Measurements from ENCODE around the gene LIN37.

LIN37 gene

GRCh38 chr19:35715981-35716800 is 32.2 kb upstream of the LIN37 start:
- TF ChIP-seq OSR1 (CRISPR knock-in tag; IDR thresholded peaks at IDR 0.05) (no peak), ESRRG (CRISPR knock-in tag; IDR thresholded peaks at IDR 0.05) (no peak), TOX (CRISPR knock-in tag; IDR thresholded peaks at IDR 0.05; ENCODE audit: borderline replicate concordance) (no peak), PATZ1 (CRISPR knock-in tag; IDR thresholded peaks at IDR 0.05; ENCODE audit: borderline replicate concordance) (no peak), TCF4 (CRISPR knock-in tag; IDR thresholded peaks at IDR 0.05; ENCODE audit: borderline replicate concordance) (no peak), ZNF8 (CRISPR knock-in tag; IDR thresholded peaks at IDR 0.05) (no peak), ZFP3 (CRISPR knock-in tag; IDR thresholded peaks at IDR 0.05) (no peak), SNAI2 (CRISPR knock-in tag; IDR thresholded peaks at IDR 0.05) (no peak), GLIS3 (CRISPR knock-in tag; IDR thresholded peaks at IDR 0.05) (no peak), TSHZ2 (CRISPR knock-in tag; IDR thresholded peaks at IDR 0.05) (no peak), ZFP30 (CRISPR knock-in tag; IDR thresholded peaks at IDR 0.05) (no peak), ISL1 (CRISPR knock-in tag; IDR thresholded peaks at IDR 0.05) (no peak), PPARA (CRISPR knock-in tag; IDR thresholded peaks at IDR 0.05; ENCODE audit: borderline replicate concordance) (no peak), CSDC2 (CRISPR knock-in tag; IDR thresholded peaks at IDR 0.05) (no peak), RARB (CRISPR knock-in tag; IDR thresholded peaks at IDR 0.05) (no peak), ARNTL (CRISPR knock-in tag; IDR thresholded peaks at IDR 0.05; ENCODE audit: borderline replicate concordance, low read depth) (no peak), BACH2 (CRISPR knock-in tag; IDR thresholded peaks at IDR 0.05; ENCODE audit: borderline replicate concordance) (no peak), CSRNP3 (CRISPR knock-in tag; IDR thresholded peaks at IDR 0.05) (no peak)
- TF ChIP-seq, protein P1, sequence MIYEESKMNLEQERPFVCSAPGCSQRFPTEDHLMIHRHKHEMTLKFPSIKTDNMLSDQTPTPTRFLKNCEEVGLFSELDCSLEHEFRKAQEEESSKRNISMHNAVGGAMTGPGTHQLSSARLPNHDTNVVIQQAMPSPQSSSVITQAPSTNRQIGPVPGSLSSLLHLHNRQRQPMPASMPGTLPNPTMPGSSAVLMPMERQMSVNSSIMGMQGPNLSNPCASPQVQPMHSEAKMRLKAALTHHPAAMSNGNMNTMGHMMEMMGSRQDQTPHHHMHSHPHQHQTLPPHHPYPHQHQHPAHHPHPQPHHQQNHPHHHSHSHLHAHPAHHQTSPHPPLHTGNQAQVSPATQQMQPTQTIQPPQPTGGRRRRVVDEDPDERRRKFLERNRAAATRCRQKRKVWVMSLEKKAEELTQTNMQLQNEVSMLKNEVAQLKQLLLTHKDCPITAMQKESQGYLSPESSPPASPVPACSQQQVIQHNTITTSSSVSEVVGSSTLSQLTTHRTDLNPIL (CRISPR knock-in tag; IDR thresholded peaks at IDR 0.05; ENCODE audit: low read depth) = no peak
- TF ChIP-seq, protein P2, sequence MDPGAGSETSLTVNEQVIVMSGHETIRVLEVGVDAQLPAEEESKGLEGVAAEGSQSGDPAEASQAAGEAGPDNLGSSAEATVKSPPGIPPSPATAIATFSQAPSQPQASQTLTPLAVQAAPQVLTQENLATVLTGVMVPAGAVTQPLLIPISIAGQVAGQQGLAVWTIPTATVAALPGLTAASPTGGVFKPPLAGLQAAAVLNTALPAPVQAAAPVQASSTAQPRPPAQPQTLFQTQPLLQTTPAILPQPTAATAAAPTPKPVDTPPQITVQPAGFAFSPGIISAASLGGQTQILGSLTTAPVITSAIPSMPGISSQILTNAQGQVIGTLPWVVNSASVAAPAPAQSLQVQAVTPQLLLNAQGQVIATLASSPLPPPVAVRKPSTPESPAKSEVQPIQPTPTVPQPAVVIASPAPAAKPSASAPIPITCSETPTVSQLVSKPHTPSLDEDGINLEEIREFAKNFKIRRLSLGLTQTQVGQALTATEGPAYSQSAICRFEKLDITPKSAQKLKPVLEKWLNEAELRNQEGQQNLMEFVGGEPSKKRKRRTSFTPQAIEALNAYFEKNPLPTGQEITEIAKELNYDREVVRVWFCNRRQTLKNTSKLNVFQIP (CRISPR knock-in tag; IDR thresholded peaks at IDR 0.05; ENCODE audit: borderline replicate concordance, low read depth) = no peak
- peak; percentile 60 for ATAC-seq

- ATAC-seq = peak; percentile 91
- TF ChIP-seq OSR1 (CRISPR knock-in tag; IDR thresholded peaks at IDR 0.05) (no peak), RARB (CRISPR knock-in tag; IDR thresholded peaks at IDR 0.05) (no peak), PPARA (CRISPR knock-in tag; IDR thresholded peaks at IDR 0.05; ENCODE audit: borderline replicate concordance) (no peak), BACH2 (CRISPR knock-in tag; IDR thresholded peaks at IDR 0.05; ENCODE audit: borderline replicate concordance) (no peak), ZNF8 (CRISPR knock-in tag; IDR thresholded peaks at IDR 0.05) (no peak), ZC3H10 (CRISPR knock-in tag; IDR thresholded peaks at IDR 0.05) (no peak), ISL1 (CRISPR knock-in tag; IDR thresholded peaks at IDR 0.05) (no peak), ZNF70 (CRISPR knock-in tag; IDR thresholded peaks at IDR 0.05) (no peak), TSHZ2 (CRISPR knock-in tag; IDR thresholded peaks at IDR 0.05) (peak; percentile 86), CSDC2 (CRISPR knock-in tag; IDR thresholded peaks at IDR 0.05) (0 out of 2 replicates have a peak, but pooled peaks have one; percentile 35), TCF4 (CRISPR knock-in tag; IDR thresholded peaks at IDR 0.05; ENCODE audit: borderline replicate concordance) (no peak), ESRRG (CRISPR knock-in tag; IDR thresholded peaks at IDR 0.05) (no peak)
- TF ChIP-seq, protein P2 (CRISPR knock-in tag; IDR thresholded peaks at IDR 0.05; ENCODE audit: borderline replicate concordance, low read depth) = no peak
These were observed 31.3 kb upstream of the LIN37 start for GRCh38 chr19:35716801-35717664.
